GM21381 (cell line): Measurements from ENCODE around the gene DTX3.
"Not testable (repeated sequence)": the region's sequence is repeated elsewhere in the genome, so short reads cannot be mapped to it uniquely, and the experiment has no call there.

Experiments
- ATAC-seq: cut with Tn5 transposase; IDR thresholded peaks from one replicate; pipeline ENCODE4 v1.9.1; 2021; ENCODE audit warnings: mild to moderate bottlenecking, moderate library complexity; ENCODE audit not compliant: unreplicated experiment

The DTX3 gene, protein sequence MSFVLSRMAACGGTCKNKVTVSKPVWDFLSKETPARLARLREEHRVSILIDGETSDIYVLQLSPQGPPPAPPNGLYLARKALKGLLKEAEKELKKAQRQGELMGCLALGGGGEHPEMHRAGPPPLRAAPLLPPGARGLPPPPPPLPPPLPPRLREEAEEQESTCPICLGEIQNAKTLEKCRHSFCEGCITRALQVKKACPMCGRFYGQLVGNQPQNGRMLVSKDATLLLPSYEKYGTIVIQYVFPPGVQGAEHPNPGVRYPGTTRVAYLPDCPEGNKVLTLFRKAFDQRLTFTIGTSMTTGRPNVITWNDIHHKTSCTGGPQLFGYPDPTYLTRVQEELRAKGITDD

GRCh38 chr12:57604454-57604991 is at the start of gene DTX3:
Gene DTX3, plus strand, starts transcription at chr12:57604824. Its CDS starts 1,694 bp downstream, at chr12:57606518.
- ATAC-seq: no peak

GRCh38 chr12:57554897-57555296 is 49.7 kb upstream of the DTX3 start:
- no peak for ATAC-seq

DNA sequence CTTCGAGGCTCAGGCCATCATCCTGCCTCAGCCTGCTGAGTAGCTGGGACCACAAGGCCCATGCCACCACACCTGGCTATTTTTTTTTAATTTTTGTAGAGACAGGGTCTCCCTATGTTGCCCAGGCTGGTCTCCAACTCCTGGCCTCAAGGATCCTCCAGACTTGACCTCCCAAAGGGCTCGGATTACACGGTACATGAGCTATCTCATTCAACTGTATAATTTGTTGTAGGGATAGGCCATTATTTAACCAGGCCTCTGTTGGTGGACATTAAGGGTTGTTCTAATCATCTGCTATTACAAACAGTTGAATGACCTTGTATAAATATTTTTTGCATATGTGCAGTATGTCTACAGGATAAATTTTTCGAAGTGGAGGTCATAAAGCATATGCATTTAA is 45.8 kb upstream of the DTX3 start:
- ATAC-seq: no peak

GRCh38 chr12:57560516-57560915 is 44.1 kb upstream of the DTX3 start:
- no peak for ATAC-seq

GRCh38 chr12:57561117-57561516 is 43.5 kb upstream of the DTX3 start:
- ATAC-seq: not testable (repeated sequence)

- ATAC-seq: no peak
These were observed 41.3 kb upstream of the DTX3 start for GRCh38 chr12:57563358-57563757.

- no peak for ATAC-seq
These were observed 40.4 kb upstream of the DTX3 start for GRCh38 chr12:57564178-57564740.

GRCh38 chr12:57568838-57569237 is 35.8 kb upstream of the DTX3 start:
- ATAC-seq: no peak

- ATAC-seq: no peak
These were observed 34.8 kb upstream of the DTX3 start for GRCh38 chr12:57569858-57570257.

DNA sequence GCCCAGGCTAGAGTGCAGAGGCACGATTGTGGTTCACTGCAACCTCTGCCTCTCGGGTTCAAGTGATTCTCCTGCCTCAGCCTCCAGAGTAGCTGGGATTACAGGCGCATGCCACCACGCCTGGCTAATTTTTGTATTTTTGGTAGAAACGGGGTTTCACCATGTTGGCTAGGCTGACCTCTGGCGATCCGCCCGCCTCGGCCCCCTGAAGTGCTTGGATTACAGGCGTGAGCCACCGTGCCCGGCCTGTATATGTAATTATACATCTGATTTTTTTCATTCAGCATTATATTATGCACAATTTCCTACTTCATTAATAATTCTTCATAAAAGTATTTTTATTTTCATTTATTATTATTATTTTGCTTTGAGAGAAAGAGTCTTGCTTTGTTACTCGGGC is 34.2 kb upstream of the DTX3 start:
- ATAC-seq: not testable (repeated sequence)

DNA sequence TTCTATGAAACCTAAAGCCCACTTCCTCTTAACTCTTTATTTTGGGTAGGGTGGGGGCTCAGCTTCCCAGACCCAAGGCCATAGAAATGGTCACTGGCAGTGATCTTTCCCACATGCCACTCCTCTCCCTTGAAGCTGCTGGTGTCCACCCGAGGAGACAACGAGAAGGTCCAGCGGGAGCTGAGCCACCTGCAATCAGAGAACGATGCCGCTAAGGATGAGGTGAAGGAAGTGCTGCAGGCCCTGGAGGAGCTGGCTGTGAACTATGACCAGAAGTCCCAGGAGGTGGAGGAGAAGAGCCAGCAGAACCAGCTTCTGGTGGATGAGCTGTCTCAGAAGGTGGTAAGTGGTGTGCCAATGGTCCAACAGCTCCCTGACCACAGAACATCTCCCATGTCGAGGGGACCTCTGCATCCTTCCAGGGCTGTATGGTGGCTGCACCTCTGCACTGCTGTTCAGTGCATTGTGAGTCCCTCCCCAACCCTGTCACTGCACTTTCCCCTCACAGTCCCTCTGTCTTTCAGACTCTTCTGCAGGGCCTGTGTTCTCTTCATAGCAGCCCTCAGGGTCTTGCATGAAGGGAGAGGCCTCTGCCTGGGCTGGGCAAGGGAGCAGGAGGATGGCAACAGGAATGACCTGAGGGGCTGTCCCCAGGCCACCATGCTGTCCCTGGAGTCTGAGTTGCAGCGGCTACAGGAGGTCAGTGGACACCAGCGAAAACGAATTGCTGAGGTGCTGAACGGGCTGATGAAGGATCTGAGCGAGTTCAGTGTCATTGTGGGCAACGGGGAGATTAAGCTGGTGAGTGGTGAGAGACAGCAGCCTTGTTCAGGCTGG is 32.5 kb upstream of the DTX3 start:
- no peak for ATAC-seq

DNA sequence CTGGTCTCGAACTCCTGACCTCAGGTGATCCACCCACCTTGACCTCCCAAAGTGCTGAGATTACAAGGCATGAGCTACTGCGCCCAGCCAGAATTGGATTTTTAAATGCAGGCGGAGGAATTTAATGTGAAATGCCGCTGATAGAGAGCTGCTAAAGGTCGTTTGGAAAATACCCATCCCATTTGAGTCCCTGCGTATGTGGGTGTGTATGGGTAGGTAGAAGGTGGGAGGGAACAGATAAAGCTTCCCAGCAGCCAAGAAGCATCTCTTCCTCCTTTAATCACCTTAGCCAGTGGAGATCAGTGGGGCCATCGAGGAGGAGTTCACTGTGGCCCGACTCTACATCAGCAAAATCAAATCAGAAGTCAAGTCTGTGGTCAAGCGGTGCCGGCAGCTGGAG is 29.8 kb upstream of the DTX3 start:
- ATAC-seq: no peak

DNA sequence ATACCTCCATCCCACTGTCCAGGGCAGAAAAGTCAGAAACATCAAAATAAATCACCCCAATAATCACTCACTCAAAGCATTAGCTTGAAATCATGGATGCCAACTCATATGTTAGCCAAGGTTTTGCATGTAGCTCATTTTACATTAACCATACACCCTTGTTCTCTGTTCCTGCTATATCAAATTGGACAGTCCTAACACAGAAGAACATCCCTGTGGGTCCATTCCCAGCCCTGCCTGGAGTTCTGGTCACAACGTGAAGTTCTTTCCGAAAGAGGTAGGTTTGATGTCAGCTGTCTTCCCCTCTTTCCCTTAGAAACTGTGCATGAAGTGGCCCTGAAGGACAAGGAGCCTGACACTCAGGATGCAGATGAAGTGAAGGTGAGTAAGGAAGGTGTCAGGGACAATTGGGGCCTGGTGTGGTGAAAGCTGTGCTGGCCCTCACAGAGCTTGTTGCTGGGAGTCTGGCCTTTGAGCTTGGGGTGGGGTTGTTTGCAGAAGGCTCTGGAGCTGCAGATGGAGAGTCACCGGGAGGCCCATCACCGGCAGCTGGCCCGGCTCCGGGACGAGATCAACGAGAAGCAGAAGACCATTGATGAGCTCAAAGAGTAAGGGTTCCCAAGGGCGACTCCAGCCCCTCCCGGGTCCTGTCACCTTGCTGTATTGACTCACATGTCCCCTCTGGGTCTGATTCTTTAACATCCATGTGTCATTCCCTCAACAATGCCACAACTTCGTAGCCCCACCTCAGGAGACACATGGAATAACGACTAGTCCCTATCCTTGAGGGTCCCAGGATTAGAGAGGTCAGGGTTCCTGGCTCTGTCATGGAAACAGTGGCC is 28.6 kb upstream of the DTX3 start:
- no peak for ATAC-seq

DNA sequence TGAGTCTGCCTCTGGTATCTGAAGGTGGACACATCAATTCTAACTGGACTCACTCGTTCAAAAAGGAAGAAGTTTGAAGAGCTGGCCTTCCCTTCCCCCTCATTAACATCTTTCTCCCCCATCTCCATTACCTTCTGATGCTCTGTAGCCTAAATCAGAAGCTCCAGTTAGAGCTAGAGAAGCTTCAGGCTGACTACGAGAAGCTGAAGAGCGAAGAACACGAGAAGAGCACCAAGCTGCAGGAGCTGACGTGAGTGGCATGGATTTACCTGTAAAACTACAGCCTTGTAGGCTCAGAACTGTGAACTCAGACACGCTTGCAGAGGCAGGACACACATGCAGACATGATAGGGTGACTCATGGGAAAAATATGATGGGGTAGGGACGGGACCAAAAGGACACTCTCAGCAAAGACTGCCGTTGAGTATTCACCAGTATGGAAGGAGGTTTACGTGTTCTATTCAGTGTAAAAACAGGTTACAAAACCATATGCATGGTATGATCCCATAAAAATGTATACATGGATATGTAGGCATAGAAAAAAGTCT is 27.9 kb upstream of the DTX3 start:
- no peak for ATAC-seq

GRCh38 chr12:57577981-57578758 is 26.5 kb upstream of the DTX3 start:
- no peak for ATAC-seq

DNA sequence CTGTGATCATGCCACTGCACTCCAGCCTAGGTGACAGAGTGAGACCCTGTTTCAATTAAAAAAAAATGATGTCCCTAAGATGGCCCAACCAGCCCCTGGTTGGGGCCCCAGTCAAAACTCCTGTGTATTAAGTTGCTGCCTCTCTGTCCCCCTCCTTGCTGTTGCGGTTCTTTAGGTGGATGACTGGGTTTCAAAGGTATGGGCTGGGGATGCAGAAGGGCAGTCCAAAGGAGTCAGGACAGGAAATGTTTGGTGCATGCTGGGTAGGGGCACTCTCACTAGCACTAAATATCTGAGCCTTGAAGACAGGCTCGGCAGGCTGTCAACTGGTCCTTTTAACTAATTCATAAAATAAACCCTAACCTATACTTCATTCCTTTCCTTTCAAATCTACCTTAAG is 25.6 kb upstream of the DTX3 start:
- ATAC-seq: no peak

GRCh38 chr12:57579677-57580465 is 24.8 kb upstream of the DTX3 start:
- no peak for ATAC-seq

DNA sequence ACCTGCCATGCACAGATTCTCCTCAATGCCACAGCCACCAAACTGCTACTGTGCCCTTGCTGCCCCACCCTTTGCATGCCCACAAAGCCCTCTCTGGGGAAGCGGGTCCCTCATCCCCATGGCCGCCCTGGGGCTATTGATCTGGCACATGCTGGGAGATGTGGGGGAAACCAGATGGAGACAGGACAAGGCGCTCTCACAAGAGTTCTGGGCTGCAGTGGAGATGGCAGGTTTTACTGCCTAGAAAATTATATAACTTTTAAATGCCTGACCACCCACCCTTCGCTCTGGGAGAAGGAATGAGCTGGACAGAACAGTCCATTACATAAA is 24.2 kb upstream of the DTX3 start:
- no peak for ATAC-seq

DNA sequence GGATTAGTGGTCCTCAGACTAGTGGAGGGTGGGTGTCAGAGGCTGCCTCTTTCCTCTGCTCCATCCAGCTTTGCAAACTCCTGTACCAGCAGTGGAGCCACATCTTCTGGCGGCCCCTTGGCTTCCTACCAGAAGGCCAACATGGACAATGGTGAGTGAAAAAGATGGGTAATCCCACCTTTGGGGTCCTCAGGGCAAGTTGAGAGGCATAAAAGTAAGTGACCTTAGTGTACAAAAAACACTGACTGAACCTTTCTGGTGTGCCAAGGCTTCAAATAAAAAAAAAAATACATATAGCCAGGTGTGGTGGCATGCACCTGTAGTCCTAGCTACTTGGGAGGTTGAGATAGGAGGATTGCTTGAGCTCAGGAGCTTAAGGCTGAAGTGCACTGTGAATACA is 22.8 kb upstream of the DTX3 start:
- ATAC-seq: no peak
